HL-60 (cell line): ENCODE data around the gene UGGT2.

ENCODE experiments used
- POLR2AphosphoS5 ChIP-seq: IDR thresholded peaks from 2 replicates; pipeline ENCODE4 v1.6.1; 2012; ENCODE audit warnings: low read depth
- TF ChIP-seq, protein P1 (sequence below): IDR thresholded peaks from one replicate; pipeline ENCODE4 v1.5.1; 2011; ENCODE audit warnings: low read length, control low read depth, inconsistent platforms; ENCODE audit not compliant: insufficient read depth
- TF ChIP-seq, protein P2 (sequence below): IDR thresholded peaks from 2 replicates; pipeline ENCODE4 v1.6.1; 2012; ENCODE audit warnings: low read depth; ENCODE audit not compliant: insufficient replicate concordance

DNA sequence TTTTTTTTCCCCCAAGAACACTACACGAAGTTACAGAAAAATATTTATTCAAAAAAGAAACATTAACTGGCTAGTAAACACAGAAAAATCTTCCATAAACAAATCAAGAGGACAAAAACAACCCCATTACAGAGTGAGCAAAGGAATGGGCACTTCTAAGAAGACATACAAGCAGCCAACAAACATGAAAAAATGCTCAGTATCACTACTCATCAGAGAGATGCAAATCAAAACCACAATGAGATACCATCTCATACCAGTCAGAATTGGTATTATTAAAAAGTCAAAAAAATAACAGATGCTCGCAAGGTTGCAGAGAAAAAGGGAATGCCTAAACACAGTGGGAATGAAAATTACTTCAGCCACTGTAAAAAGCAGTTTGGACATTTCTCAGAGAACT, 131.7 kb downstream of the UGGT2 start:
- no peak for TF ChIP-seq POLR2AphosphoS5
- TF ChIP-seq, protein P1, sequence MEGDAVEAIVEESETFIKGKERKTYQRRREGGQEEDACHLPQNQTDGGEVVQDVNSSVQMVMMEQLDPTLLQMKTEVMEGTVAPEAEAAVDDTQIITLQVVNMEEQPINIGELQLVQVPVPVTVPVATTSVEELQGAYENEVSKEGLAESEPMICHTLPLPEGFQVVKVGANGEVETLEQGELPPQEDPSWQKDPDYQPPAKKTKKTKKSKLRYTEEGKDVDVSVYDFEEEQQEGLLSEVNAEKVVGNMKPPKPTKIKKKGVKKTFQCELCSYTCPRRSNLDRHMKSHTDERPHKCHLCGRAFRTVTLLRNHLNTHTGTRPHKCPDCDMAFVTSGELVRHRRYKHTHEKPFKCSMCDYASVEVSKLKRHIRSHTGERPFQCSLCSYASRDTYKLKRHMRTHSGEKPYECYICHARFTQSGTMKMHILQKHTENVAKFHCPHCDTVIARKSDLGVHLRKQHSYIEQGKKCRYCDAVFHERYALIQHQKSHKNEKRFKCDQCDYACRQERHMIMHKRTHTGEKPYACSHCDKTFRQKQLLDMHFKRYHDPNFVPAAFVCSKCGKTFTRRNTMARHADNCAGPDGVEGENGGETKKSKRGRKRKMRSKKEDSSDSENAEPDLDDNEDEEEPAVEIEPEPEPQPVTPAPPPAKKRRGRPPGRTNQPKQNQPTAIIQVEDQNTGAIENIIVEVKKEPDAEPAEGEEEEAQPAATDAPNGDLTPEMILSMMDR = no peak
- TF ChIP-seq, protein P2, sequence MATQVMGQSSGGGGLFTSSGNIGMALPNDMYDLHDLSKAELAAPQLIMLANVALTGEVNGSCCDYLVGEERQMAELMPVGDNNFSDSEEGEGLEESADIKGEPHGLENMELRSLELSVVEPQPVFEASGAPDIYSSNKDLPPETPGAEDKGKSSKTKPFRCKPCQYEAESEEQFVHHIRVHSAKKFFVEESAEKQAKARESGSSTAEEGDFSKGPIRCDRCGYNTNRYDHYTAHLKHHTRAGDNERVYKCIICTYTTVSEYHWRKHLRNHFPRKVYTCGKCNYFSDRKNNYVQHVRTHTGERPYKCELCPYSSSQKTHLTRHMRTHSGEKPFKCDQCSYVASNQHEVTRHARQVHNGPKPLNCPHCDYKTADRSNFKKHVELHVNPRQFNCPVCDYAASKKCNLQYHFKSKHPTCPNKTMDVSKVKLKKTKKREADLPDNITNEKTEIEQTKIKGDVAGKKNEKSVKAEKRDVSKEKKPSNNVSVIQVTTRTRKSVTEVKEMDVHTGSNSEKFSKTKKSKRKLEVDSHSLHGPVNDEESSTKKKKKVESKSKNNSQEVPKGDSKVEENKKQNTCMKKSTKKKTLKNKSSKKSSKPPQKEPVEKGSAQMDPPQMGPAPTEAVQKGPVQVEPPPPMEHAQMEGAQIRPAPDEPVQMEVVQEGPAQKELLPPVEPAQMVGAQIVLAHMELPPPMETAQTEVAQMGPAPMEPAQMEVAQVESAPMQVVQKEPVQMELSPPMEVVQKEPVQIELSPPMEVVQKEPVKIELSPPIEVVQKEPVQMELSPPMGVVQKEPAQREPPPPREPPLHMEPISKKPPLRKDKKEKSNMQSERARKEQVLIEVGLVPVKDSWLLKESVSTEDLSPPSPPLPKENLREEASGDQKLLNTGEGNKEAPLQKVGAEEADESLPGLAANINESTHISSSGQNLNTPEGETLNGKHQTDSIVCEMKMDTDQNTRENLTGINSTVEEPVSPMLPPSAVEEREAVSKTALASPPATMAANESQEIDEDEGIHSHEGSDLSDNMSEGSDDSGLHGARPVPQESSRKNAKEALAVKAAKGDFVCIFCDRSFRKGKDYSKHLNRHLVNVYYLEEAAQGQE = no peak
